MM.1S (cell line): ENCODE measurements around the gene MCOLN1.

Experiments used
- DNase-seq: peaks from one replicate; pipeline ENCODE4 v3.0.0-alpha.2; 2015
- H2AFZ ChIP-seq: fragments of 300-600 bp; sonication (generic); 2 replicates; pipeline ENCODE4 v1.6.0; 2016; ENCODE audit warnings: antibody characterized with exemption, low read length
- H3F3A ChIP-seq: fragments of 300-600 bp; sonication (generic); 2 replicates; pipeline ENCODE4 v1.6.1; 2016; ENCODE audit warnings: mild to moderate bottlenecking, antibody characterized with exemption, low read length, moderate library complexity, mixed read lengths; ENCODE audit not compliant: insufficient read depth
- H3K27ac ChIP-seq: fragments of 300-600 bp; sonication (generic); 2 replicates; pipeline ENCODE4 v1.5.1; 2016; ENCODE audit warnings: mild to moderate bottlenecking, low read length
- H3K27me3 ChIP-seq: fragments of 300-600 bp; sonication (generic); replicated peaks from 2 replicates; pipeline ENCODE4 v1.6.0; 2016; ENCODE audit warnings: low read length; ENCODE audit not compliant: insufficient read depth
- H3K36me3 ChIP-seq: fragments of 300-600 bp; sonication (generic); replicated peaks from 2 replicates; pipeline ENCODE4 v1.6.1; 2016; ENCODE audit warnings: mild to moderate bottlenecking, low read length, mixed read lengths; ENCODE audit not compliant: insufficient read depth
- H3K4me1 ChIP-seq: fragments of 300-600 bp; sonication (generic); 2 replicates; pipeline ENCODE4 v1.6.1; 2016; ENCODE audit warnings: low read length, mixed read lengths
- H3K4me2 ChIP-seq: fragments of 300-600 bp; sonication (generic); 2 replicates; pipeline ENCODE4 v1.6.0; 2016; ENCODE audit warnings: low read depth, low read length
- H3K4me3 ChIP-seq: fragments of 300-600 bp; sonication (generic); 2 replicates; pipeline ENCODE4 v1.5.1; 2016; ENCODE audit warnings: low read length, mixed read lengths
- H3K79me2 ChIP-seq: fragments of 300-600 bp; sonication (generic); 2 replicates; pipeline ENCODE4 v1.6.1; 2016; ENCODE audit warnings: mixed run types, low read length, mixed read lengths
- H3K9ac ChIP-seq: fragments of 300-600 bp; sonication (generic); 2 replicates; pipeline ENCODE4 v1.6.1; 2016; ENCODE audit warnings: low read length, mixed read lengths
- H3K9me2 ChIP-seq: fragments of 300-600 bp; sonication (generic); replicated peaks from 2 replicates; pipeline ENCODE4 v1.6.1; 2016; ENCODE audit warnings: mild to moderate bottlenecking, low read length, mixed read lengths; ENCODE audit not compliant: insufficient read depth
- H3K9me3 ChIP-seq: fragments of 300-600 bp; sonication (generic); replicated peaks from 2 replicates; pipeline ENCODE4 v1.6.1; 2016; ENCODE audit warnings: mild to moderate bottlenecking, low read length, mixed read lengths; ENCODE audit not compliant: insufficient read depth
- H4K20me1 ChIP-seq: fragments of 300-600 bp; sonication (generic); 2 replicates; pipeline ENCODE4 v1.6.1; 2016; ENCODE audit warnings: mild to moderate bottlenecking, low read length, moderate library complexity, mixed read lengths; ENCODE audit not compliant: insufficient read depth
- EZH2 ChIP-seq: fragments of 300-600 bp; sonication (generic); optimal IDR thresholded peaks from 2 replicates; pipeline ENCODE3; 2017; ENCODE audit warnings: low read depth, mild to moderate bottlenecking, antibody characterized with exemption, low read length, mixed read lengths
- EZH2phosphoT487 ChIP-seq: fragments of 300-600 bp; sonication (generic); IDR thresholded peaks from 2 replicates; pipeline ENCODE4 v1.6.1; 2018; ENCODE audit warnings: antibody characterized with exemption, low read length
- TF ChIP-seq, protein P1 (sequence below): fragments of 300-600 bp; sonication (generic); IDR thresholded peaks from 2 replicates; pipeline ENCODE4 v1.5.1; 2016; ENCODE audit warnings: antibody characterized with exemption, low read length, mixed read lengths

The MCOLN1 gene

DNA sequence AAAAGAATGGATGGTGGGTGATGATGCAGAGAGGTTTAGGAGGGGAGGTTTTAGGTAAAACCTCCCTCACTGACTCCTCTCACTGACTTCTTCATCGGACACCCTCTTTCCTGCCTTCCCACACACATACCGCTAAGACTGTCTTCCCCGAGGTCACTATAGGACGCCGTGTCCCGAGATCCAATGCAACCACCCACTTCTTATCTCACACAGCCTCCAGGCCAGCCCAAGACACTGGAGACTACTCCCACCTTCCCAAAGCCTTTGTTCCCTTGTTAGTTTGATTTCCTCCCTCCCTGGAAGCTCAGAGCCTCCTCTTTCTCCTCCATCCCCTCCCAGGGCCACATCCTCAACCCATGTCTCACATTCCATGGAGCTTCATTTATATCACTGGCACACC is 56.8 kb downstream of the MCOLN1 start:
- no peaks in the 10 kb centered on the region for H3K9me3 ChIP-seq
- no peak for DNase-seq
- H3K27me3 ChIP-seq = peaks cover 89% of the 10 kb centered on the region
- no peaks in the 10 kb centered on the region for H3K36me3 ChIP-seq
- no peak overlapping the region for H3K4me2 ChIP-seq
- H3F3A ChIP-seq = no peaks in the 10 kb centered on the region
- no peak overlapping the region for H3K9ac ChIP-seq
- TF ChIP-seq EZH2phosphoT487 (no peak), EZH2 (no peak)
- TF ChIP-seq, protein P1, sequence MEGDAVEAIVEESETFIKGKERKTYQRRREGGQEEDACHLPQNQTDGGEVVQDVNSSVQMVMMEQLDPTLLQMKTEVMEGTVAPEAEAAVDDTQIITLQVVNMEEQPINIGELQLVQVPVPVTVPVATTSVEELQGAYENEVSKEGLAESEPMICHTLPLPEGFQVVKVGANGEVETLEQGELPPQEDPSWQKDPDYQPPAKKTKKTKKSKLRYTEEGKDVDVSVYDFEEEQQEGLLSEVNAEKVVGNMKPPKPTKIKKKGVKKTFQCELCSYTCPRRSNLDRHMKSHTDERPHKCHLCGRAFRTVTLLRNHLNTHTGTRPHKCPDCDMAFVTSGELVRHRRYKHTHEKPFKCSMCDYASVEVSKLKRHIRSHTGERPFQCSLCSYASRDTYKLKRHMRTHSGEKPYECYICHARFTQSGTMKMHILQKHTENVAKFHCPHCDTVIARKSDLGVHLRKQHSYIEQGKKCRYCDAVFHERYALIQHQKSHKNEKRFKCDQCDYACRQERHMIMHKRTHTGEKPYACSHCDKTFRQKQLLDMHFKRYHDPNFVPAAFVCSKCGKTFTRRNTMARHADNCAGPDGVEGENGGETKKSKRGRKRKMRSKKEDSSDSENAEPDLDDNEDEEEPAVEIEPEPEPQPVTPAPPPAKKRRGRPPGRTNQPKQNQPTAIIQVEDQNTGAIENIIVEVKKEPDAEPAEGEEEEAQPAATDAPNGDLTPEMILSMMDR = no peak
- no peaks in the 10 kb centered on the region for H4K20me1 ChIP-seq
- H3K9me2 ChIP-seq = no peaks in the 10 kb centered on the region
- no peak overlapping the region for H3K4me3 ChIP-seq
- no peaks in the 10 kb centered on the region for H3K4me1 ChIP-seq
- H3K79me2 ChIP-seq = no peaks in the 10 kb centered on the region
- H2AFZ ChIP-seq = no peak overlapping the region
- no peak overlapping the region for H3K27ac ChIP-seq

DNA sequence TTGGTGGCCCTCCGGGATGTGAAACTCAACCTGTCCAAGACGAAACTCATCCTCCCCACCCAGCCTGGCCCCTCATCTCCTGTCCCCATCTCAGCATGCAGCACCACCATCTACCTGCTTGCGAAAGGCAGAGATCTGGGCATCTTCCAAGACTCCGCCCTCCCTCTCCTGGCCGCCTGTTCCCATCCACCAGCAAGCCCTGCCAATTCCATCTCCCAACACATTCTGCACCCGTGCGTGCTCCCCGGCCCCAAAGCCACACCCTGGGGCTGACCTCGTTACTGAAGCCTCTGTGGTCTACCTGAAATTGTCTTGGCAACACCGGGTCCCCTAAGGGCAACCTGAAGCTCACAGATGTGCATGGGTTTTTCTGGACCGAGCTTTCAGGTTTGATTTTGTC is 60.0 kb downstream of the MCOLN1 start:
- TF ChIP-seq, protein P1 = no peak
- TF ChIP-seq EZH2 (no peak), EZH2phosphoT487 (no peak)
- H2AFZ ChIP-seq = no peak overlapping the region
- no peak for DNase-seq
- H3F3A ChIP-seq = no peaks in the 10 kb centered on the region
- H3K4me1 ChIP-seq = no peaks in the 10 kb centered on the region
- H3K9me2 ChIP-seq = no peaks in the 10 kb centered on the region
- no peaks in the 10 kb centered on the region for H3K79me2 ChIP-seq
- H3K36me3 ChIP-seq = no peaks in the 10 kb centered on the region
- H3K9me3 ChIP-seq = no peaks in the 10 kb centered on the region
- H3K4me3 ChIP-seq = no peak overlapping the region
- H3K9ac ChIP-seq = no peak overlapping the region
- no peak overlapping the region for H3K27ac ChIP-seq
- H3K4me2 ChIP-seq = no peak overlapping the region
- H4K20me1 ChIP-seq = no peaks in the 10 kb centered on the region
- peaks cover 92% of the 10 kb centered on the region for H3K27me3 ChIP-seq
